Lower leg skin (tissue), 4 donors: ENCODE measurements around the gene PAH. TPM values are rescaled to one million over a fixed set of nuclear protein-coding genes. Genes with fewer than 3 reads are reported as not detected.

Source experiments
- DNase-seq, 2 donors: peaks; one replicate each; pipeline ENCODE4 v3.0.0-alpha.2; 2019; ENCODE audit warnings: low spot score in 2 of 2
- H3K4me3 ChIP-seq: fragments of 200-600 bp; sonication (generic); 2 replicates; pipeline ENCODE4 v1.5.1; 2017; ENCODE audit warnings: mild to moderate bottlenecking, low read depth; ENCODE audit not compliant: poor library complexity, severe bottlenecking
- POLR2A ChIP-seq, 2 donors: fragments of 450-650 bp; IDR thresholded peaks; one replicate each; pipeline ENCODE4 v1.6.1; 2016 to 2017; ENCODE audit warnings: antibody characterized with exemption in 2 of 2, mild to moderate bottlenecking in 1 of 2, moderate library complexity in 1 of 2
- WGBS, 2 donors: methylation state at CpG; one replicate each; pipeline ENCODE4 v1.1.5; 2018; 5-methylcytosine and 5-hydroxymethylcytosine counted together
- intact Hi-C: fragments of 100-400 bp; cut with DNase I; formaldehyde crosslinking; loops from one replicate; pipeline ENCODE4 v1.15.0; 2023; ENCODE audit warnings: low total_unique reads
- total RNA-seq, 4 donors: library from RNA; depleted of rRNA; stranded (reverse); fragments of >200 nt; gene quantifications; one replicate each; pipeline ENCODE4 v1.1.0, GENCODE V29; 2016
- TF ChIP-seq, protein P1 (sequence below), 3 donors: fragments of 450-650 bp; IDR thresholded peaks; one replicate each; pipeline ENCODE4 v1.5.1; 2016; ENCODE audit warnings: antibody characterized with exemption in 3 of 3, mild to moderate bottlenecking in 3 of 3, moderate library complexity in 2 of 3

PAH gene
- total RNA-seq, 4 donors from 2014 or later = not detected

DNA sequence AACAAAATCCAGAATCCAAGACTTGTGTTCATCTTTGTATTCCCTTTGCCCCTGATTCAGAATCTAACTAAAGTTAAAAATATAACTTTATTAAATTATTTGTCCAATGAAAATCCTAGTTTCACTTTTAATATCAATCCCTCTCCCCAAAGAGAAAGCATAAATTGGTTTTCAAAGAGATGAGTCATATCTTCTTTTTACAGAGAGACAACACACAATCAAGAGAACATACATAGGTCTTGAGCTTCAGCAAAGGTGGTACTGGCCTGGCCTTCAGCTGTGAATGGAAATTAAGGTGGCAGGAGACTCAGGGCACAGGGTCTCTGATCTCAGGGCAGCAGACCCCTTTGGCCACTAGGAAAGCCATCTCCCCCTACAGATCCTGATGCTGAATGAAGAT, 36.2 kb upstream of the PAH start:
- H3K4me3 ChIP-seq = no peak overlapping the region
- no peak for DNase-seq
- TF ChIP-seq POLR2A (IDR thresholded peaks at IDR 0.05) = no peak
- TF ChIP-seq, protein P1, sequence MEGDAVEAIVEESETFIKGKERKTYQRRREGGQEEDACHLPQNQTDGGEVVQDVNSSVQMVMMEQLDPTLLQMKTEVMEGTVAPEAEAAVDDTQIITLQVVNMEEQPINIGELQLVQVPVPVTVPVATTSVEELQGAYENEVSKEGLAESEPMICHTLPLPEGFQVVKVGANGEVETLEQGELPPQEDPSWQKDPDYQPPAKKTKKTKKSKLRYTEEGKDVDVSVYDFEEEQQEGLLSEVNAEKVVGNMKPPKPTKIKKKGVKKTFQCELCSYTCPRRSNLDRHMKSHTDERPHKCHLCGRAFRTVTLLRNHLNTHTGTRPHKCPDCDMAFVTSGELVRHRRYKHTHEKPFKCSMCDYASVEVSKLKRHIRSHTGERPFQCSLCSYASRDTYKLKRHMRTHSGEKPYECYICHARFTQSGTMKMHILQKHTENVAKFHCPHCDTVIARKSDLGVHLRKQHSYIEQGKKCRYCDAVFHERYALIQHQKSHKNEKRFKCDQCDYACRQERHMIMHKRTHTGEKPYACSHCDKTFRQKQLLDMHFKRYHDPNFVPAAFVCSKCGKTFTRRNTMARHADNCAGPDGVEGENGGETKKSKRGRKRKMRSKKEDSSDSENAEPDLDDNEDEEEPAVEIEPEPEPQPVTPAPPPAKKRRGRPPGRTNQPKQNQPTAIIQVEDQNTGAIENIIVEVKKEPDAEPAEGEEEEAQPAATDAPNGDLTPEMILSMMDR (IDR thresholded peaks at IDR 0.05) = no peak
- intact Hi-C loops = loop anchor here (10.0 kb wide), 1 partner anchor 568 kb away; no protein-coding TSS in a partner anchor

DNA sequence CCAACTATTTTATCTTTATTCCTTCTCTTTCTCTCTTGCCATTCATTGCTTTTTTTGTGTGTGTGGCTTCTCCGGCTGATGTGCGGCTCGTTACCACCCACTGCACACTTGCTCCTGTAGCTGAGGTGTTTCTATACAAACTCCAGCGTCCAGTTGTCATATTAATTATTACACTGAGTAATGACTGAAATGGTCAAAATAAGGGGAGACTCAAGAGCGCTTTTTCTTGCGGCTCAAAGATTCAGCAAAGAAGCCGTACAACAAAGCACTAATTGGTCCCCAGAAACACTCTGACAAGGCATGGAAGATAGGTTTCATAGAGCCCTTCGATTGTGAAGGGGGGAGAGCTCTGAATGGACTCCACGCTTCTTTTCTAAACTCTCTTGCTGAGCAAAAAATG, 34.8 kb upstream of the PAH start:
- TF ChIP-seq POLR2A (IDR thresholded peaks at IDR 0.05) = no peak
- TF ChIP-seq, protein P1 (IDR thresholded peaks at IDR 0.05) = no peak
- intact Hi-C loops = loop anchor here (10.0 kb wide), 1 partner anchor 567 kb away; no protein-coding TSS in a partner anchor
- WGBS, 2 donors = 33 to 34% methylated on average over 9 of the region's 9 CpGs

DNA sequence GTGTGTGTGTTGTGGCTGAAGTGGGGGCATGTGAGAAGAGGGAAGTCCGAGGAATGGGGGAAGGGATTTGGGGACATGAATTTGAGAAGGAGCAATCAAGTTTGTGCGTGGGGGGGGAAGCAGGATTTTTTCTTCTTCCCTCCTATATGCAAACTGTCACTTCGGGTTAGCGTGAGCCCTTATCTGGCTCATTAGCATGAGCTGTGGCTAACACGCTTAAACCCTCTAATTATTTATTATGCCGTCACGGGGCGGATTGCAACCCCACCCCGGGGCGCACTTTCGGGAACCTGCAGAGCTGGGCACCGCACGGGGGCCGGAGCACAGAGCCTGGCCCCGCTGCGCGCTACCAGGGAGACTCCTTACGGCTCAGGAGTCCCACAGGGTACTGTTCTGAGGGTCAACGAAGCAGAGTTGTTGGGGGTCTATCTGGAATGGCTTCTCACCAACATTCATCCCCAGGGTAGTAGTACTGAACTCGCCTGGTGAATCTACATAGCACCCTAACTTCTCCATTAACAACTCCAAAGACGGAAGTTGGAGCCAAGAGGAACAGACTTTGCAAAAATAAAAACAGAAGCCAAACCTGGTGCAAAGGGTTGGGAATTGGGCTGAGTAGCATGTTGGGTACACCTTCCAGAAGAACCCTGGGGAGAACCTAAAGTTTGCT, 34.0 kb upstream of the PAH start:
- 3 to 6% methylated on average over 21 of the region's 21 CpGs for WGBS, 2 donors
- no peak overlapping the region for H3K4me3 ChIP-seq
- TF ChIP-seq POLR2A (IDR thresholded peaks at IDR 0.05) = no peak
- TF ChIP-seq, protein P1 (IDR thresholded peaks at IDR 0.05) = no peak
- no peak for DNase-seq
- intact Hi-C loops = loop anchor here (10.0 kb wide), 1 partner anchor 566 kb away; no protein-coding TSS in a partner anchor

More for the DNA sequence above, 34.8 kb upstream of the PAH start:
- DNase-seq = no peak
- H3K4me3 ChIP-seq = no peak overlapping the region

DNA sequence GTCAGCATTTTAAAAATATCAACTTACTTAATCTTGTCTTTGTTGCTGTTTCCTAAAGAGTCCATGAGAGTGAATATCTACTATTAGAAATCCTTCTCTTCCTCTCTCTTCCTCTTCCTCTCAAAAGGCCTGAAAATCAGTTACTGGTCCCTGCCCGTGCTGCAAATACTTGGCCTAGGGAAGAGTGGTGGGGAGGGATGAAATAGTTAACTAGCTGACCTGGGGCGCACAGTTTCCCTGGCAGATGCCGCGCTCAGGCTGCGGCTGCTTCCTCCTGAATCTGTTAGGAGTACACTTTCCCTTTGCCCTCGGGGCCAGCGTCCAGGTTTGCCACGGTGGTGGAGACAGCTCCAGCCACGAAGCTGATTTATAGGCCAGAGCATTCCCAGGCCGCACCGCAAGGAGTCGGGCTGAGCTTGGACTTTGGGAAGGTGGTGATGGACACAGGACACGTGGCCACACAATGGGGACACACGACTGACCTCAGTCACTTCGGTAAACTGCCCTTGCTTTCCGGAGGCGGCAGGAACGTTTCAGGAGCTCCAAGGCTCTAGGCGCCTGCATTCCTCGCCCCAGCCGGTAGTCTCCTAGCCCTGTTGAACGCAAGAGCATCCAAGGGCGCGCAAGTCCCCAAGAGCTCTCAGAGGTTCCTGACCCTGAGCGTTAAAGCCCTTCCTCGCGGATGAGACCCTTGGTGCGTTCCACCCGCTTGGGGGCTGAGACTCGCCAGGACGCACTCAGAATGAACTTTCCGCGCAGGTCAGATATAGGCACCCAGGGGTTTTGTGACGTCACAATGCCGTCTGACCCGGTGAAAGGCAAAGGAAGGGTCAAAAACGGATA, 33.3 kb upstream of the PAH start:
- H3K4me3 ChIP-seq = no peak overlapping the region
- intact Hi-C loops = loop anchor here (10.0 kb wide), 1 partner anchor 566 kb away; no protein-coding TSS in a partner anchor
- TF ChIP-seq POLR2A (IDR thresholded peaks at IDR 0.05) = no peak
- TF ChIP-seq, protein P1 (IDR thresholded peaks at IDR 0.05) = no peak
- 3 to 4% methylated on average over 37 of the region's 37 CpGs for WGBS, 2 donors
- DNase-seq = no peak

DNA sequence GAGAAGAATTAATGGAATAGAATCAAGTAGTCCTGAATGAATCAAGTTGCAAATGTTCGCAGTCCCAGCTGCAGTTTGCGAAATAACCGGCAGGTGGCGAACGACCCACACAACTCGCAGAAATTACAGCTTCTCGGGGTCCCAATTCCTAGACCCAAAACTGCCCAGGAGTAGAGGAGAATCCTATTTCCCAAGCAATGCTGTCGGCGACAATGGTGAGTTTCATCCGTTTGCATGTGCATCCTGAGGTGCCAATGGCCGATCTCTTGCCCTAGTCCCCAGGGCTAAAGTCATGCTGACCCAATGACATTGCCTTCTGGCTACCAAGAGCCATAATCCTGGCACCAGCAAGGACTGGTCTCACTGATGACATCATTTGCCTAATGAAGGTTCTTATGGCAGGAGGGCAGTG, 31.9 kb upstream of the PAH start:
- no peak for TF ChIP-seq POLR2A (IDR thresholded peaks at IDR 0.05)
- TF ChIP-seq, protein P1 (IDR thresholded peaks at IDR 0.05) = no peak
- DNase-seq = peak in 1 of 2 donors; percentile 23
- intact Hi-C loops = loop anchor here (10.0 kb wide), 1 partner anchor 606 kb away; no protein-coding TSS in a partner anchor
- WGBS, 2 donors = 4 to 5% methylated on average over 11 of the region's 11 CpGs
- H3K4me3 ChIP-seq = no peak overlapping the region
